HG03571 (cell line): ENCODE measurements around the gene PXK.

Experiments
- ATAC-seq: cut with Tn5 transposase; IDR thresholded peaks from one replicate; pipeline ENCODE4 v1.9.1; 2021; ENCODE audit not compliant: unreplicated experiment

The PXK gene

GRCh38 chr3:58463181-58463941, 130.7 kb downstream of the PXK start:
- ATAC-seq = no peak

- no peak for ATAC-seq
Observed at GRCh38 chr3:58463942-58464271, 131.2 kb downstream of the PXK start.

GRCh38 chr3:58464866-58465265, 132.2 kb downstream of the PXK start:
- ATAC-seq = no peak

- no peak for ATAC-seq
Observed at GRCh38 chr3:58466899-58467563, 134.3 kb downstream of the PXK start.

GRCh38 chr3:58469096-58469495, 136.4 kb downstream of the PXK start:
- ATAC-seq = no peak

GRCh38 chr3:58470363-58471024, 137.8 kb downstream of the PXK start:
- no peak for ATAC-seq

GRCh38 chr3:58471025-58471887, 138.6 kb downstream of the PXK start:
- ATAC-seq = no peak

GRCh38 chr3:58473275-58473674, 140.6 kb downstream of the PXK start:
- no peak for ATAC-seq

- no peak for ATAC-seq
Observed at GRCh38 chr3:58474348-58474911, 141.7 kb downstream of the PXK start.

GRCh38 chr3:58474967-58475578, 142.4 kb downstream of the PXK start:
- ATAC-seq = no peak
